B cell (primary cell): ENCODE data around the gene ZNF804B. TPM values are rescaled to one million over a fixed set of nuclear protein-coding genes. Genes with fewer than 3 reads are reported as not detected.

ENCODE experiments used
- ATAC-seq: fragments of 200-7000 bp; cut with Tn5 transposase; one replicate; pipeline ENCODE4 v1.10.0; 2021; ENCODE audit warnings: low read depth, mild to moderate bottlenecking, moderate number of reproducible peaks, moderate library complexity
- CTCF ChIA-PET: fragments of 350-600 bp; sonication (Branson Sonifier 250); formaldehyde crosslinking; loops from one replicate; lab custom pipeline; 2021; ENCODE audit warnings: antibody characterized with exemption, inconsistent platforms; lab: Charles Lee
- POLR2A ChIA-PET: fragments of 350-600 bp; sonication (Branson Sonifier 250); formaldehyde crosslinking; loops from one replicate; lab custom pipeline; 2021; ENCODE audit warnings: antibody characterized with exemption; lab: Charles Lee
- DNase-seq: peaks from one replicate; pipeline ENCODE4 v3.0.0; 2013
- H2AFZ ChIP-seq: 2 replicates; pipeline ENCODE4 v1.6.1; 2012; ENCODE audit warnings: mild to moderate bottlenecking, low read depth, low read length; ENCODE audit not compliant: insufficient read depth, poor library complexity, severe bottlenecking
- H3K27ac ChIP-seq, 2 donors: 1 replicate in 1 of 2; 2 replicates in 1 of 2; pipeline ENCODE4 v1.5.1; 2012 to 2013; ENCODE audit warnings: low read length in 2 of 2, mild to moderate bottlenecking in 2 of 2, moderate library complexity in 1 of 2
- H3K27me3 ChIP-seq, 4 experiments: fragments of 200-600 bp in 1 of 4; sonication (generic) in 1 of 4; replicated peaks in 1 of 4; 1 replicate in 2 of 4; 2 replicates in 2 of 4; pipeline versions ENCODE4 v1.6.1 to v1.7.0; 2013 to 2016; ENCODE audit warnings: low read length in 3 of 4, mild to moderate bottlenecking in 2 of 4, mixed read lengths in 1 of 4, moderate library complexity in 1 of 4; ENCODE audit not compliant: insufficient read depth in 4 of 4, control insufficient read depth in 3 of 4; ENCODE audit errors: control extremely low read depth in 1 of 4
- H3K36me3 ChIP-seq, 2 experiments: replicated peaks in 1 of 2; 1 replicate in 1 of 2; 2 replicates in 1 of 2; pipeline versions ENCODE4 v1.6.1 to v1.7.1; 2013; ENCODE audit warnings: low read length in 1 of 2; ENCODE audit not compliant: insufficient read depth in 2 of 2, control insufficient read depth in 1 of 2; ENCODE audit errors: control extremely low read depth in 1 of 2, extremely low read depth in 1 of 2
- H3K4me1 ChIP-seq, 2 donors: fragments of 200-600 bp in 1 of 2; sonication (generic) in 1 of 2; 1 replicate in 1 of 2; 2 replicates in 1 of 2; pipeline versions ENCODE4 v1.5.1 to v1.6.1; 2013 to 2017; ENCODE audit warnings: low read length in 2 of 2; ENCODE audit not compliant: control insufficient read depth in 2 of 2, insufficient read depth in 2 of 2
- H3K4me2 ChIP-seq: replicated peaks from 2 replicates; pipeline ENCODE3; 2012; ENCODE audit warnings: mild to moderate bottlenecking, low read depth, low read length; ENCODE audit not compliant: poor library complexity, severe bottlenecking
- H3K4me3 ChIP-seq, 5 experiments: fragments of 200-600 bp in 1 of 5; sonication (generic) in 1 of 5; 1 replicate in 3 of 5; 2 replicates in 2 of 5; pipeline versions ENCODE4 v1.5.1 to v1.7.0; 2011 to 2016; ENCODE audit warnings: low read length in 4 of 5, mild to moderate bottlenecking in 4 of 5, low read depth in 2 of 5, control low read depth in 1 of 5, moderate library complexity in 1 of 5; ENCODE audit not compliant: insufficient read depth in 1 of 5; ENCODE audit errors: control extremely low read depth in 1 of 5, extremely low read depth in 1 of 5
- H3K79me2 ChIP-seq: fragments of 200-600 bp; sonication (generic); one replicate; pipeline ENCODE4 v1.6.0; 2016; ENCODE audit warnings: low read length; ENCODE audit not compliant: control insufficient read depth, insufficient read depth
- H3K9ac ChIP-seq: fragments of 200-600 bp; sonication (generic); 2 replicates; pipeline ENCODE4 v1.6.1; 2017; ENCODE audit warnings: mild to moderate bottlenecking, low read length, moderate library complexity
- H3K9me3 ChIP-seq, 3 donors: one replicate each; pipeline versions ENCODE4 v1.6.1 to v1.7.1; 2013; ENCODE audit warnings: low read length in 2 of 3; ENCODE audit not compliant: control insufficient read depth in 2 of 3, insufficient read depth in 1 of 3; ENCODE audit errors: control extremely low read depth in 1 of 3
- H4K20me1 ChIP-seq: 2 replicates; pipeline ENCODE4 v1.6.0; 2012; ENCODE audit warnings: mild to moderate bottlenecking, low read length; ENCODE audit not compliant: insufficient read depth, control insufficient read depth, poor library complexity, severe bottlenecking
- H3K27ac Mint-ChIP-seq: one replicate; pipeline ENCODE4 v1.8.0; 2021; ENCODE audit warnings: mixed read lengths
- H3K27me3 Mint-ChIP-seq: one replicate; pipeline ENCODE4 v1.8.0; 2021; ENCODE audit warnings: mixed read lengths
- H3K4me1 Mint-ChIP-seq: one replicate; pipeline ENCODE4 v1.8.0; 2021; ENCODE audit warnings: mixed read lengths
- H3K4me3 Mint-ChIP-seq: one replicate; pipeline ENCODE4 v1.8.0; 2021; ENCODE audit warnings: mixed read lengths
- H3K9me3 Mint-ChIP-seq: one replicate; pipeline ENCODE4 v1.8.0; 2022; ENCODE audit warnings: mixed read lengths; ENCODE audit not compliant: insufficient read depth
- CTCF ChIP-seq: fragments of 200-600 bp; IDR thresholded peaks from one replicate; pipeline ENCODE4 v1.8.0; 2022; ENCODE audit warnings: antibody characterized with exemption, mild to moderate bottlenecking
- EZH2 ChIP-seq: IDR thresholded peaks from 2 replicates; pipeline ENCODE4 v1.6.1; 2012; ENCODE audit warnings: borderline replicate concordance, low read depth, mild to moderate bottlenecking, moderate library complexity, low read length; ENCODE audit not compliant: insufficient read depth, poor library complexity, severe bottlenecking
- WGBS: methylation state at CpG from one replicate; pipeline ENCODE4 v1.1.5; 2013; ENCODE audit warnings: missing lambda C conversion rate; ENCODE audit not compliant: insufficient coverage; 5-methylcytosine and 5-hydroxymethylcytosine counted together
- intact Hi-C: fragments of 100-400 bp; cut with micrococcal nuclease; formaldehyde crosslinking; loops from one replicate; pipeline ENCODE4 v1.10.0; 2022
- polyA plus RNA-seq: library from polyadenylated mRNA; depleted of rRNA; stranded (reverse); fragments of >200 nt; gene quantifications from 2 replicates; pipeline ENCODE4 v1.2.3, GENCODE V29; 2012
- total RNA-seq, 2 donors: library from RNA; stranded (reverse); fragments of 120-200 nt in 1 of 2; gene quantifications; 1 replicate in 1 of 2; 2 replicates in 1 of 2; pipeline versions ENCODE4 v1.2.3 to v1.2.4, GENCODE V29; 2013 to 2022

The ZNF804B gene
- total and polyA plus RNA-seq, 2 donors (not counting 1 experiment from before 2014, with no cell fraction given), result not detected

DNA sequence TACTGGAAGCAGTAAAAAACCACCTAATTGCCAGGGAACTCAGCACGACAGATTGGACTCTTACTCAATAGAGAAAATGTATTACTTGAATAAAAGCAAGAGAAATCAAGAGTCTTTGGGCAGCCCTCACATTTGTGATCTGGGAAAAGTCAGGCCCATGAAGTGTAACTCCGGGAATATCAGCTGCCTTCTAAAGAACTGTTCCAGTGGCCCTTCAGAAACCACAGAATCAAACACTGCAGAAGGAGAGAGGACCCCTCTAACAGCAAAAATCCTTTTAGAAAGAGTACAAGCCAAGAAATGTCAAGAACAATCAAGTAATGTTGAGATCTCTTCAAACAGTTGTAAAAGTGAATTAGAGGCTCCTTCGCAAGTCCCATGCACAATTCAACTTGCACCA, 576.0 kb downstream of the ZNF804B start:
- H3K27ac Mint-ChIP-seq, result no peak overlapping the region
- no peaks in the 10 kb centered on the region for H3K4me1 ChIP-seq
- no peak overlapping the region for H2AFZ ChIP-seq
- no peak overlapping the region for H3K4me3 Mint-ChIP-seq
- H3K36me3 ChIP-seq, result no peaks in the 10 kb centered on the region
- no peaks in the 10 kb centered on the region for H3K27me3 Mint-ChIP-seq
- no peaks in the 10 kb centered on the region for H3K27me3 ChIP-seq
- ATAC-seq, result no peak
- H3K4me2 ChIP-seq, result no peak overlapping the region
- no peak for DNase-seq
- POLR2A ChIA-PET, result no interaction called here
- no peaks in the 10 kb centered on the region for H3K9me3 Mint-ChIP-seq
- no peaks in the 10 kb centered on the region for H3K79me2 ChIP-seq
- H3K27ac ChIP-seq, result no peak overlapping the region
- no peak overlapping the region for H3K9ac ChIP-seq
- intact Hi-C loops, result no loop called here
- no peaks in the 10 kb centered on the region for H3K9me3 ChIP-seq
- TF ChIP-seq CTCF, result no peak
- no peak for TF ChIP-seq EZH2
- H3K4me3 ChIP-seq, result no peak overlapping the region
- no peaks in the 10 kb centered on the region for H3K4me1 Mint-ChIP-seq
- CTCF ChIA-PET, result no interaction called here
- WGBS, result 88% methylated on average over 2 of the region's 3 CpGs
- H4K20me1 ChIP-seq, result no peaks in the 10 kb centered on the region

DNA sequence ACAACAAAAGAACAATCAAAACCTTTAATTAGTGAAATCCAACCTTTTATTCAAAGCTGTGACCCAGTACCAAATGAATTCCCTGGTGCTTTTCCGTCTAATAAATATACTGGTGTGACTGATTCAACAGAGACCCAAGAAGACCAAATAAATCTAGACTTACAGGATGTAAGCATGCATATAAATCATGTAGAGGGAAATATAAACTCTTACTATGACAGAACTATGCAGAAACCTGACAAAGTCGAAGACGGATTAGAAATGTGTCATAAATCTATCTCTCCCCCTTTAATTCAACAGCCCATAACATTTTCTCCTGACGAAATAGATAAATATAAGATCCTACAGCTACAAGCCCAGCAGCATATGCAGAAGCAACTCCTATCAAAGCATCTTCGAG, 576.6 kb downstream of the ZNF804B start:
- no peaks in the 10 kb centered on the region for H3K36me3 ChIP-seq
- DNase-seq, result no peak
- Mint-ChIP-seq H3K4me3 (no peak overlapping the region), H3K27me3 (no peaks in the 10 kb centered on the region), H3K4me1 (no peaks in the 10 kb centered on the region), H3K27ac (no peak overlapping the region), H3K9me3 (no peaks in the 10 kb centered on the region)
- no peaks in the 10 kb centered on the region for H3K79me2 ChIP-seq
- H3K9me3 ChIP-seq, result no peaks in the 10 kb centered on the region
- no peak overlapping the region for H3K4me3 ChIP-seq
- no peaks in the 10 kb centered on the region for H3K27me3 ChIP-seq
- POLR2A ChIA-PET, result no interaction called here
- H3K9ac ChIP-seq, result no peak overlapping the region
- H3K4me2 ChIP-seq, result no peak overlapping the region
- intact Hi-C loops, result no loop called here
- no peak for ATAC-seq
- no peaks in the 10 kb centered on the region for H4K20me1 ChIP-seq
- WGBS, result 81% methylated on average over 4 of the region's 5 CpGs
- no peak for TF ChIP-seq EZH2
- TF ChIP-seq CTCF, result no peak
- H2AFZ ChIP-seq, result no peak overlapping the region
- CTCF ChIA-PET, result no interaction called here
- H3K4me1 ChIP-seq, result no peaks in the 10 kb centered on the region
- no peak overlapping the region for H3K27ac ChIP-seq
